CD4-positive, alpha-beta T cell treated with Interleukin-15 for 4 hours (primary cell): ENCODE data around the gene SSNA1.
"Not testable (repeated sequence)": the region's sequence is repeated elsewhere in the genome, so short reads cannot be mapped to it uniquely, and the experiment has no call there.

Experiments
- DNase-seq: peaks from one replicate; pipeline ENCODE4 v3.0.0-alpha.2; 2020; ENCODE audit warnings: low spot score

SSNA1 gene

GRCh38 chr9:137233143-137233980, 44.9 kb downstream of the SSNA1 start:
- no peak for DNase-seq

- no peak for DNase-seq
Measured at GRCh38 chr9:137234055-137234697, 45.7 kb downstream of the SSNA1 start.

GRCh38 chr9:137234758-137235423, 46.4 kb downstream of the SSNA1 start:
- DNase-seq, result no peak

- no peak for DNase-seq
Measured at GRCh38 chr9:137235424-137236237, 47.2 kb downstream of the SSNA1 start.

- DNase-seq, result peak; percentile 88
Measured at GRCh38 chr9:137236238-137236935, 47.9 kb downstream of the SSNA1 start.

GRCh38 chr9:137236936-137237421, 48.5 kb downstream of the SSNA1 start:
- no peak for DNase-seq

- DNase-seq, result no peak
Measured at GRCh38 chr9:137237759-137238726, 49.6 kb downstream of the SSNA1 start.

- not testable (repeated sequence) for DNase-seq
Measured at GRCh38 chr9:137239541-137240200, 51.2 kb downstream of the SSNA1 start.
